K562 (cell line): ENCODE measurements around the gene AGAP3. TPM values are rescaled to one million over a fixed set of nuclear protein-coding genes. Genes with fewer than 3 reads are reported as not detected.
A peak's percentile ranks its signal among the peaks of the same experiment; 100 is the strongest.

Experiments used
- CTCF ChIP-seq, 3 experiments: IDR thresholded peaks in 2 of 3; conservative IDR thresholded peaks in 1 of 3; 2 replicates each; pipeline ENCODE4 v1.5.1; 2011 to 2012; ENCODE audit warnings: low read length in 3 of 3, mild to moderate bottlenecking in 3 of 3, control low read depth in 2 of 3, improper control_type of control experiment in 1 of 3, inconsistent platforms in 1 of 3, low read depth in 1 of 3, mixed read lengths in 1 of 3, moderate library complexity in 1 of 3; ENCODE audit not compliant: insufficient read depth in 2 of 3
- KLF16 ChIP-seq: IDR thresholded peaks from 2 replicates; pipeline ENCODE4 v1.6.1; 2016; ENCODE audit warnings: antibody characterized with exemption
- NR3C1 ChIP-seq: sonication (generic); formaldehyde crosslinking; IDR thresholded peaks from 2 replicates; pipeline ENCODE4 v1.8.1; 2022; ENCODE audit warnings: missing genetic modification reagents
- SMAD4 ChIP-seq: fragments of 250-450 bp; sonication (Bioruptor Pico); conservative IDR thresholded peaks from 2 replicates; pipeline ENCODE4 v1.8.0; 2021; ENCODE audit warnings: inconsistent platforms, mild to moderate bottlenecking, moderate library complexity
- U2AF2 ChIP-seq: fragments of 200-400 bp; formaldehyde crosslinking; optimal IDR thresholded peaks from 2 replicates; pipeline ENCODE3; 2017; ENCODE audit warnings: low read depth, mild to moderate bottlenecking, low read length
- ZNF282 ChIP-seq: sonication (generic); formaldehyde crosslinking; IDR thresholded peaks from 2 replicates; pipeline ENCODE4 v1.8.1; 2023; ENCODE audit warnings: missing genetic modification reagents
- polyA plus RNA-seq, 8 experiments: library from polyadenylated mRNA; depleted of rRNA in 4 of 8; stranded (reverse) in 5 of 8; unstranded in 3 of 8; fragments of >200 nt; fragmentation: Nextera tagmentation in 2 of 8; fragmentation: Illumina TruSeq in 1 of 8; extraction: Ambion mirVana in 2 of 8; extraction: Trizol in 1 of 8; gene quantifications; 2 replicates each; pipeline versions ENCODE4 v1.2.1 to v1.2.3, GENCODE V29; 2011 to 2014; ENCODE audit warnings: inconsistent platforms in 1 of 8, missing spikeins in 1 of 8
- total RNA-seq, 7 experiments: library from RNA; depleted of rRNA in 6 of 7; stranded (reverse); fragments of >200 nt in 6 of 7; fragmentation: Illumina TruSeq in 2 of 7; extraction: Trizol in 2 of 7; gene quantifications; 2 replicates each; pipeline versions ENCODE4 v1.2.1 to v1.2.3, GENCODE V29; 2011 to 2021; ENCODE audit warnings: low replicate concordance in 1 of 7
- TF ChIP-seq, protein P1 (sequence below), 2 experiments: fragments of 450-650 bp; IDR thresholded peaks; 2 replicates each; pipeline ENCODE4 v1.6.1; 2016; ENCODE audit warnings: mild to moderate bottlenecking in 2 of 2, borderline replicate concordance in 1 of 2, low read depth in 1 of 2, moderate library complexity in 1 of 2
- TF ChIP-seq, protein P2 (sequence below): IDR thresholded peaks from 2 replicates; pipeline ENCODE4 v1.6.1; 2011; ENCODE audit warnings: borderline replicate concordance, low read depth, mild to moderate bottlenecking, moderate library complexity, low read length; ENCODE audit not compliant: insufficient read depth, poor library complexity, severe bottlenecking
- TF ChIP-seq, protein P3 (sequence below), 2 experiments: fragments of 200-800 bp in 1 of 2; sonication (Bioruptor generic) in 1 of 2; sonication (generic) in 1 of 2; formaldehyde crosslinking in 1 of 2; IDR thresholded peaks in 1 of 2; conservative IDR thresholded peaks in 1 of 2; 2 replicates each; pipeline versions ENCODE4 v1.5.0 to v1.6.1; 2016 to 2020; ENCODE audit warnings: missing compliant biosample characterization in 1 of 2, missing genetic modification characterization in 1 of 2, missing genetic modification reagents in 1 of 2

The AGAP3 gene
- total and polyA plus RNA-seq, 9 of the 15 experiments (the other 6 are each of a cell fraction or from before 2014, with no cell fraction given) = 3.4 to 208 (median 62.2) TPM

DNA sequence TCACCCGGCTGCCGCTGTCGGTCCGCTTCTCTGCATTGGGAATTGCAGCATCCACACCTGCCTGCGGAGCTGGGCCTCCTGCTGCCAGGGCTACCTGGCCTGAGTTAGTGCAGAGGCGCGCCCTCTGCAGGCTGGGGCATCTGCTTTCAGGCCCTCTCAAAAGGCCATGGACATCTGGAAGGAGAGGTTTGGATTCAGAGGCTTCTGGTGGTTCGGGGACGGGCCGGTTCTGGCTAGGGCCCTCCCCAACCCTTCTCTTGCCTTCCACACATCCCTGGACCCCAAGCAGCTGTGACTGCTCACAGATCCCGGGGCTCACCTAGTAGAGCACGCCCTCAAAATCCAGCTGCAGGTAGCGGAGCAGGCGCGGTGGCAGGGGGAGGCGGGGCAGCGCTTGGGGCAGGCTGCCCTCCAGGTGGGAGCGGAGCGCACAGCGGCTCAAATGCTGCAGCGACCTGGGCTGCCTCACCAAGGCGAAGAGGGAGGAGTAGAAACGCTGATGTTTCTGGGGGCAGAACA lies 89.6 kb downstream of the AGAP3 start (continued):
- TF ChIP-seq, protein P1, sequence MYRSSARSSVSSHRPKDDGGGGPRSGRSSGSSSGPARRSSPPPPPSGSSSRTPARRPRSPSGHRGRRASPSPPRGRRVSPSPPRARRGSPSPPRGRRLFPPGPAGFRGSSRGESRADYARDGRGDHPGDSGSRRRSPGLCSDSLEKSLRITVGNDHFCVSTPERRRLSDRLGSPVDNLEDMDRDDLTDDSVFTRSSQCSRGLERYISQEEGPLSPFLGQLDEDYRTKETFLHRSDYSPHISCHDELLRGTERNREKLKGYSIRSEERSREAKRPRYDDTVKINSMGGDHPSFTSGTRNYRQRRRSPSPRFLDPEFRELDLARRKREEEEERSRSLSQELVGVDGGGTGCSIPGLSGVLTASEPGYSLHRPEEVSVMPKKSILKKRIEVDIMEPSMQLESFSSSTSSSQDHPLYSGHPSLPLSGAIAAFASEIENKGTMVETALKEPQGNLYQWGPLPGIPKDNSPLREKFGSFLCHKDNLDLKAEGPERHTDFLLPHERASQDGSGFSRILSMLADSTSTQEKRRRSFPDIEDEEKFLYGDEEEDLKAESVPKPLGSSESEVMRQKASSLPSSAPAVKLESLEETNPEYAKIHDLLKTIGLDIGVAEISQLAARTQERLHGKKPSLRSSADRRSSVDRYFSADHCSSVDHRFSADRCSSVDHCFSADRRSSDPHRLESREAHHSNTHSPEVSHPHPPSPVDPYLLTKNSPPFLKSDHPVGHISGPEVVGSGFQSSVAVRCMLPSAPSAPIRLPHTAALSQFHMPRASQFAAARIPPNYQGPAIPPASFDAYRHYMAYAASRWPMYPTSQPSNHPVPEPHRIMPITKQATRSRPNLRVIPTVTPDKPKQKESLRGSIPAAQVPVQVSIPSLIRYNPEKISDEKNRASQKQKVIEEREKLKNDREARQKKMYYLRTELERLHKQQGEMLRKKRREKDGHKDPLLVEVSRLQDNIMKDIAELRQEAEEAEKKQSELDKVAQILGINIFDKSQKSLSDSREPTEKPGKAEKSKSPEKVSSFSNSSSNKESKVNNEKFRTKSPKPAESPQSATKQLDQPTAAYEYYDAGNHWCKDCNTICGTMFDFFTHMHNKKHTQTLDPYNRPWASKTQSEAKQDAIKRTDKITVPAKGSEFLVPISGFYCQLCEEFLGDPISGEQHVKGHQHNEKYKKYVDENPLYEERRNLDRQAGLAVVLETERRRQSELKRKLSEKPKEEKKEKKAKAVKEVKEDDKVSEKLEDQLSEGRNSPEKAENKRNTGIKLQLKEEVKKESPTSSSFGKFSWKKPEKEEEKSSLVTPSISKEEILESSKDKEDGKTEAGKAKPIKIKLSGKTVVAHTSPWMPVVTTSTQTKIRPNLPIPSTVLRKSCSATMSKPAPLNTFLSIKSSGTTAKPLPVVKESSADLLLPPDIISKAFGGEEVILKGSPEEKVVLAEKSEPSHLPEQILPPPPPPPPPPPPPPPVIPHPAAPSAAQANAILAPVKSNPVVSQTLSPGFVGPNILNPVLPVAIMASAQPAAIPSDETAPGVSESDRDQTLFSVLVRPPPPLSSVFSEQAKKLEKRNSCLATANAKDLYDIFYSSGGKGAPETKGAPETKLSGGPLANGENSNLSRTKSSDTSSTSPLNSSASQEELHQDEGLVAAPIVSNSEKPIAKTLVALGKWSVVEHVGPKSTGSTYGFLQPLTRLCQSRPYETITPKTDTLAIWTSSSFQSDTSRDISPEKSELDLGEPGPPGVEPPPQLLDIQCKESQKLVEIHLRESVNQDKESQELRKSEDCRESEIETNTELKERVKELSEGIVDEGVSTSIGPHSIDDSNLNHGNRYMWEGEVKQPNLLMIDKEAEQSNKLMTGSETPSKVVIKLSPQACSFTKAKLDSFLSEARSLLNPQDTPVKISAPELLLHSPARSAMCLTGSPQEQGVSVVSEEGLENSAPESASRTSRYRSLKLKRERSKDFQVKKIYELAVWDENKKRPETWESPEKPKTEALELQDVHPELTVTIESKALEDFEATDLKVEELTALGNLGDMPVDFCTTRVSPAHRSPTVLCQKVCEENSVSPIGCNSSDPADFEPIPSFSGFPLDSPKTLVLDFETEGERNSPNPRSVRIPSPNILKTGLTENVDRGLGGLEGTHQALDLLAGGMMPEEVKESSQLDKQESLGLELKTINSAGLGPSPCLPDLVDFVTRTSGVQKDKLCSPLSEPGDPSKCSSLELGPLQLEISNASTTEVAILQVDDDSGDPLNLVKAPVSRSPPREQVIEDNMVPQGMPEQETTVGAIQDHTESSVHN (IDR thresholded peaks at IDR 0.05; ENCODE audit: borderline replicate concordance in 1 of 2, low read depth in 1 of 2) = no peak
- TF ChIP-seq ZNF282 (CRISPR knock-in tag) (no peak), NR3C1 (no peak), KLF16 (no peak), U2AF2 (no peak), SMAD4 (no peak), CTCF (IDR thresholded peaks at IDR 0.05 in 2 of 3, conservative IDR thresholded peaks at IDR 0.05 in 1 of 3; ENCODE audit: insufficient read depth in 2 of 3, low read depth in 1 of 3, low read length in 3 of 3) (peak; percentile 44 to 54 (median 50); a peak in 5 of 6 replicates)
- TF ChIP-seq, protein P2, sequence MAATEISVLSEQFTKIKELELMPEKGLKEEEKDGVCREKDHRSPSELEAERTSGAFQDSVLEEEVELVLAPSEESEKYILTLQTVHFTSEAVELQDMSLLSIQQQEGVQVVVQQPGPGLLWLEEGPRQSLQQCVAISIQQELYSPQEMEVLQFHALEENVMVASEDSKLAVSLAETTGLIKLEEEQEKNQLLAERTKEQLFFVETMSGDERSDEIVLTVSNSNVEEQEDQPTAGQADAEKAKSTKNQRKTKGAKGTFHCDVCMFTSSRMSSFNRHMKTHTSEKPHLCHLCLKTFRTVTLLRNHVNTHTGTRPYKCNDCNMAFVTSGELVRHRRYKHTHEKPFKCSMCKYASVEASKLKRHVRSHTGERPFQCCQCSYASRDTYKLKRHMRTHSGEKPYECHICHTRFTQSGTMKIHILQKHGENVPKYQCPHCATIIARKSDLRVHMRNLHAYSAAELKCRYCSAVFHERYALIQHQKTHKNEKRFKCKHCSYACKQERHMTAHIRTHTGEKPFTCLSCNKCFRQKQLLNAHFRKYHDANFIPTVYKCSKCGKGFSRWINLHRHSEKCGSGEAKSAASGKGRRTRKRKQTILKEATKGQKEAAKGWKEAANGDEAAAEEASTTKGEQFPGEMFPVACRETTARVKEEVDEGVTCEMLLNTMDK = peak; percentile 26
- TF ChIP-seq, protein P3, sequence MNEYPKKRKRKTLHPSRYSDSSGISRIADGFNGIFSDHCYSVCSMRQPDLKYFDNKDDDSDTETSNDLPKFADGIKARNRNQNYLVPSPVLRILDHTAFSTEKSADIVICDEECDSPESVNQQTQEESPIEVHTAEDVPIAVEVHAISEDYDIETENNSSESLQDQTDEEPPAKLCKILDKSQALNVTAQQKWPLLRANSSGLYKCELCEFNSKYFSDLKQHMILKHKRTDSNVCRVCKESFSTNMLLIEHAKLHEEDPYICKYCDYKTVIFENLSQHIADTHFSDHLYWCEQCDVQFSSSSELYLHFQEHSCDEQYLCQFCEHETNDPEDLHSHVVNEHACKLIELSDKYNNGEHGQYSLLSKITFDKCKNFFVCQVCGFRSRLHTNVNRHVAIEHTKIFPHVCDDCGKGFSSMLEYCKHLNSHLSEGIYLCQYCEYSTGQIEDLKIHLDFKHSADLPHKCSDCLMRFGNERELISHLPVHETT (CRISPR knock-in tag; conservative IDR thresholded peaks at IDR 0.05 in 1 of 2, IDR thresholded peaks at IDR 0.05 in 1 of 2) = no peak
